H9 (cell line): ENCODE measurements around the gene APOLD1. TPM values are rescaled to one million over a fixed set of nuclear protein-coding genes. Genes with fewer than 3 reads are reported as not detected.

Experiments
- DNase-seq: peaks from one replicate; pipeline ENCODE4 v3.0.0-alpha.2; 2017
- H2AFZ ChIP-seq: one replicate; pipeline ENCODE4 v1.6.1; 2013; ENCODE audit warnings: mild to moderate bottlenecking, low read length, control low read depth, moderate library complexity
- H2AK5ac ChIP-seq: 2 replicates; pipeline ENCODE4 v1.6.1; 2013; ENCODE audit warnings: low read length, control low read depth, mixed read lengths; ENCODE audit not compliant: insufficient read length
- H2BK120ac ChIP-seq: one replicate; pipeline ENCODE4 v1.6.1; 2013; ENCODE audit warnings: low read depth, mild to moderate bottlenecking, low read length, control low read depth, inconsistent platforms; ENCODE audit not compliant: poor library complexity, severe bottlenecking
- H2BK12ac ChIP-seq: 2 replicates; pipeline ENCODE4 v1.6.1; 2013; ENCODE audit warnings: low read length, control low read depth, mixed read lengths, low read depth; ENCODE audit not compliant: insufficient read length
- H2BK15ac ChIP-seq: 2 replicates; pipeline ENCODE4 v1.6.1; 2013; ENCODE audit warnings: low read depth, low read length, control low read depth
- H2BK20ac ChIP-seq: one replicate; pipeline ENCODE4 v1.6.1; 2013; ENCODE audit warnings: low read depth, mild to moderate bottlenecking, low read length, control low read depth, inconsistent platforms; ENCODE audit not compliant: poor library complexity, severe bottlenecking
- H2BK5ac ChIP-seq: 2 replicates; pipeline ENCODE4 v1.6.1; 2013; ENCODE audit warnings: low read length, control low read depth, mixed read lengths; ENCODE audit not compliant: insufficient read length
- H3K14ac ChIP-seq: 2 replicates; pipeline ENCODE4 v1.6.1; 2013; ENCODE audit warnings: low read length, control low read depth; ENCODE audit not compliant: insufficient read depth
- H3K18ac ChIP-seq: 2 replicates; pipeline ENCODE4 v1.6.1; 2013; ENCODE audit warnings: low read depth, mild to moderate bottlenecking, mixed read lengths, low read length, control low read depth; ENCODE audit not compliant: insufficient read length
- H3K23ac ChIP-seq: 2 replicates; pipeline ENCODE4 v1.6.1; 2013; ENCODE audit warnings: low read length, control low read depth, mixed read lengths, low read depth; ENCODE audit not compliant: insufficient read length
- H3K23me2 ChIP-seq: 2 replicates; pipeline ENCODE4 v1.6.1; 2013; ENCODE audit warnings: low read depth, mild to moderate bottlenecking, mixed read lengths, low read length, control low read depth; ENCODE audit not compliant: insufficient read length, poor library complexity, severe bottlenecking
- H3K27ac ChIP-seq: 2 replicates; pipeline ENCODE4 v1.5.1; 2013; ENCODE audit warnings: low read length, control low read depth, mixed read lengths, low read depth; ENCODE audit not compliant: insufficient read length
- H3K27me3 ChIP-seq: 2 replicates; pipeline ENCODE4 v1.6.1; 2013; ENCODE audit warnings: low read length, control low read depth, inconsistent platforms; ENCODE audit not compliant: insufficient read depth
- H3K4ac ChIP-seq: 2 replicates; pipeline ENCODE4 v1.6.1; 2013; ENCODE audit warnings: low read depth, mild to moderate bottlenecking, control low read depth, inconsistent platforms, low read length, moderate library complexity
- H3K4me1 ChIP-seq: 2 replicates; pipeline ENCODE4 v1.6.1; 2013; ENCODE audit warnings: low read length, control low read depth, inconsistent platforms; ENCODE audit not compliant: insufficient read depth
- H3K4me2 ChIP-seq: 2 replicates; pipeline ENCODE4 v1.6.1; 2013; ENCODE audit warnings: low read length, control low read depth, mixed read lengths; ENCODE audit not compliant: insufficient read length, insufficient read depth
- H3K56ac ChIP-seq: 2 replicates; pipeline ENCODE4 v1.6.1; 2013; ENCODE audit warnings: low read depth, mild to moderate bottlenecking, mixed read lengths, low read length, control low read depth; ENCODE audit not compliant: insufficient read length
- H3K79me1 ChIP-seq: 2 replicates; pipeline ENCODE4 v1.6.1; 2013; ENCODE audit warnings: low read depth, mild to moderate bottlenecking, moderate library complexity, low read length, control low read depth, inconsistent platforms; ENCODE audit not compliant: insufficient read depth, poor library complexity, severe bottlenecking
- H3K79me2 ChIP-seq: 2 replicates; pipeline ENCODE4 v1.6.1; 2013; ENCODE audit warnings: low read length, control low read depth, inconsistent platforms; ENCODE audit not compliant: insufficient read depth
- H3K9ac ChIP-seq: 2 replicates; pipeline ENCODE4 v1.6.1; 2013; ENCODE audit warnings: low read length, control low read depth, mixed read lengths; ENCODE audit not compliant: insufficient read length; ENCODE audit errors: extremely low read depth
- H3K9me3 ChIP-seq: one replicate; pipeline ENCODE4 v1.6.1; 2013; ENCODE audit warnings: low read depth, low read length, inconsistent platforms; ENCODE audit not compliant: control insufficient read depth
- H3T11ph ChIP-seq: one replicate; pipeline ENCODE4 v1.6.1; 2013; ENCODE audit warnings: mild to moderate bottlenecking, low read length, control low read depth, inconsistent platforms
- H4K20me1 ChIP-seq: one replicate; pipeline ENCODE4 v1.6.1; 2013; ENCODE audit not compliant: control insufficient read depth, insufficient read length, insufficient read depth
- H4K5ac ChIP-seq: 2 replicates; pipeline ENCODE4 v1.6.1; 2013; ENCODE audit warnings: low read depth, mild to moderate bottlenecking, mixed read lengths, low read length, control low read depth; ENCODE audit not compliant: insufficient read length
- H4K8ac ChIP-seq: replicated peaks from 2 replicates; pipeline ENCODE4 v1.6.1; 2013; ENCODE audit warnings: low read length, control low read depth, mixed read lengths, low read depth; ENCODE audit not compliant: insufficient read length
- H4K91ac ChIP-seq: 2 replicates; pipeline ENCODE4 v1.6.1; 2013; ENCODE audit warnings: low read depth, mild to moderate bottlenecking, moderate library complexity, mixed read lengths, low read length, control low read depth; ENCODE audit not compliant: insufficient read length
- H3K27ac Mint-ChIP-seq, 3 experiments: 2 replicates in 2 of 3; 3 replicates in 1 of 3; pipeline ENCODE4 v1.8.0; 2020 to 2021; ENCODE audit warnings: mixed read lengths in 3 of 3, mild to moderate bottlenecking in 1 of 3, moderate library complexity in 1 of 3
- H3K27me3 Mint-ChIP-seq: 2 replicates; pipeline ENCODE4 v1.8.0; 2021; ENCODE audit warnings: low read depth, mild to moderate bottlenecking, moderate library complexity, mixed read lengths
- H3K36me3 Mint-ChIP-seq, 3 experiments: 2 replicates in 2 of 3; 3 replicates in 1 of 3; pipeline ENCODE4 v1.8.0; 2020 to 2021; ENCODE audit warnings: low read depth in 3 of 3, mixed read lengths in 3 of 3; ENCODE audit not compliant: insufficient read depth in 1 of 3
- H3K4me1 Mint-ChIP-seq, 2 experiments: 2 replicates each; pipeline ENCODE4 v1.8.0; 2020; ENCODE audit warnings: mixed read lengths in 2 of 2
- H3K4me3 Mint-ChIP-seq, 2 experiments: 2 replicates in 1 of 2; 3 replicates in 1 of 2; pipeline ENCODE4 v1.8.0; 2020 to 2021; ENCODE audit warnings: mild to moderate bottlenecking in 2 of 2, mixed read lengths in 2 of 2, moderate library complexity in 1 of 2
- H3K9me3 Mint-ChIP-seq, 2 experiments: 2 replicates in 1 of 2; 3 replicates in 1 of 2; pipeline ENCODE4 v1.8.0; 2020; ENCODE audit warnings: mild to moderate bottlenecking in 2 of 2, mixed read lengths in 2 of 2, moderate library complexity in 1 of 2
- CTCF ChIP-seq: fragments of 200-600 bp; sonication (generic); conservative IDR thresholded peaks from 3 replicates; pipeline ENCODE4 v1.8.0; 2021; ENCODE audit warnings: antibody characterized with exemption, mild to moderate bottlenecking
- WGBS: extraction: QIAGEN DNeasy Blood & Tissue Kit; methylation state at CpG from one replicate; pipeline ENCODE4 v1.1.7; 2013; ENCODE audit warnings: missing lambda C conversion rate, low lambda C conversion rate, mixed read lengths; ENCODE audit not compliant: insufficient read length; ENCODE audit errors: extremely low coverage; 5-methylcytosine and 5-hydroxymethylcytosine counted together
- total RNA-seq: library from RNA; stranded (reverse); gene quantifications from 2 replicates; pipeline ENCODE4 v1.2.1, GENCODE V29; 2021

The APOLD1 gene
- total RNA-seq, 1 experiment from 2014 or later = 0.48 TPM

- Mint-ChIP-seq H3K9me3 (no peaks in the 10 kb centered on the region), H3K4me1 (peaks cover 13 to 14% of the 10 kb centered on the region in 2 experiments), H3K36me3 (no peaks in the 10 kb centered on the region; a peak in 2 of 7 replicates), H3K27ac (no peak overlapping the region), H3K27me3 (peaks cover 4% of the 10 kb centered on the region), H3K4me3 (no peak overlapping the region)
- Histone ChIP-seq H3K79me2 (no peaks in the 10 kb centered on the region), H3K4me1 (no peaks in the 10 kb centered on the region), H3K4ac (no peak overlapping the region), H2BK5ac (no peak overlapping the region), H3K4me2 (no peak overlapping the region), H3K23ac (no peak overlapping the region), H2AFZ (no peak overlapping the region), H3K9ac (no peak overlapping the region), H2AK5ac (no peak overlapping the region), H2BK12ac (no peak overlapping the region), H3K18ac (no peak overlapping the region), H4K20me1 (no peaks in the 10 kb centered on the region), H3K27me3 (no peaks in the 10 kb centered on the region), H2BK15ac (no peak overlapping the region), H3K79me1 (no peaks in the 10 kb centered on the region), H3K23me2 (no peaks in the 10 kb centered on the region), H3T11ph (no peak overlapping the region), H2BK120ac (no peak overlapping the region), H3K9me3 (no peaks in the 10 kb centered on the region), H2BK20ac (no peak overlapping the region), H3K27ac (no peak overlapping the region), H4K91ac (no peak overlapping the region), H3K14ac (no peak overlapping the region), H4K8ac (no peak overlapping the region), H4K5ac (no peak overlapping the region), H3K56ac (no peak overlapping the region)
- no peak for DNase-seq
- no peak for TF ChIP-seq CTCF
- WGBS = no CpG with 5 or more reads among the region's 6 CpGs
Measured at GRCh38 chr12:12804011-12804410, 18.6 kb downstream of the APOLD1 start.
